GM20000 (cell line): ENCODE measurements around the gene LSM12.

Source experiments
- DNase-seq: peaks from one replicate; pipeline ENCODE4 v3.0.0; 2012; ENCODE audit warnings: low spot score
- TF ChIP-seq, protein P1 (sequence below): IDR thresholded peaks from 2 replicates; pipeline ENCODE4 v1.5.1; 2012; ENCODE audit warnings: mild to moderate bottlenecking, control low read depth; ENCODE audit errors: extremely low read depth, missing control alignments

The LSM12 gene

DNA sequence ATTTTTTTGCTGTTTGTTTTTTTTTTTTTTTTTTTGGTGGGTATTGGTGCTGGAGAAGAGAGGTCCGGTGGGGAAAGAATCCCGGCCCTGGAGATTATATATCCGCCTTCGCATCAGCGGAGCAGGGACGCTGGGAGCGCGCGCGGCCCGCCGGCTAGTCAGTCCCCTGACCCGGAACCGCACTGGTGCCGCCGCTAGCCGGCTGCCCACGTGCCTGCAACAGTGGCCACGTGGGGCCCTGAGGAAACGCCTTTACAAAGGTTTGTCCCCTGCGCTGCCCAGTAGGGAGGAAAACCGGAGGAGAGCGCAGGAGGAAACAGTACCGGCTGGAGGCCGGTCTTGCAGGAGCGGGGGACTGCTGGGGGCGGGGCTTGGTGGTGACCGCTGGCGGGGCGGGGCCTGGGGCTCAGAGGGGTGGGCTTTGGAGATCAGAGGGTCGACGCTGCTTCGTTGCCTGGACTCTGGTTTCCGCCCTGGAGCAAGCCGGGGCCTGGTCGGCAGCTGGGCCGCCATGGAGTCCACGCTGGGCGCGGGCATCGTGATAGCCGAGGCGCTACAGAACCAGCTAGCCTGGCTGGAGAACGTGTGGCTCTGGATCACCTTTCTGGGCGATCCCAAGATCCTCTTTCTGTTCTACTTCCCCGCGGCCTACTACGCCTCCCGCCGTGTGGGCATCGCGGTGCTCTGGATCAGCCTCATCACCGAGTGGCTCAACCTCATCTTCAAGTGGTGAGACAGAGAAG lies 4.2 kb upstream of the LSM12 start, which contains the start of gene G6PC3:
Gene G6PC3 (plus strand): TSS at position 281 of the 743 bp plus-strand sequence. CDS start 231 bp downstream, at position 512.
- peak; percentile 97 for DNase-seq
- TF ChIP-seq, protein P1, sequence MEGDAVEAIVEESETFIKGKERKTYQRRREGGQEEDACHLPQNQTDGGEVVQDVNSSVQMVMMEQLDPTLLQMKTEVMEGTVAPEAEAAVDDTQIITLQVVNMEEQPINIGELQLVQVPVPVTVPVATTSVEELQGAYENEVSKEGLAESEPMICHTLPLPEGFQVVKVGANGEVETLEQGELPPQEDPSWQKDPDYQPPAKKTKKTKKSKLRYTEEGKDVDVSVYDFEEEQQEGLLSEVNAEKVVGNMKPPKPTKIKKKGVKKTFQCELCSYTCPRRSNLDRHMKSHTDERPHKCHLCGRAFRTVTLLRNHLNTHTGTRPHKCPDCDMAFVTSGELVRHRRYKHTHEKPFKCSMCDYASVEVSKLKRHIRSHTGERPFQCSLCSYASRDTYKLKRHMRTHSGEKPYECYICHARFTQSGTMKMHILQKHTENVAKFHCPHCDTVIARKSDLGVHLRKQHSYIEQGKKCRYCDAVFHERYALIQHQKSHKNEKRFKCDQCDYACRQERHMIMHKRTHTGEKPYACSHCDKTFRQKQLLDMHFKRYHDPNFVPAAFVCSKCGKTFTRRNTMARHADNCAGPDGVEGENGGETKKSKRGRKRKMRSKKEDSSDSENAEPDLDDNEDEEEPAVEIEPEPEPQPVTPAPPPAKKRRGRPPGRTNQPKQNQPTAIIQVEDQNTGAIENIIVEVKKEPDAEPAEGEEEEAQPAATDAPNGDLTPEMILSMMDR = no peak

DNA sequence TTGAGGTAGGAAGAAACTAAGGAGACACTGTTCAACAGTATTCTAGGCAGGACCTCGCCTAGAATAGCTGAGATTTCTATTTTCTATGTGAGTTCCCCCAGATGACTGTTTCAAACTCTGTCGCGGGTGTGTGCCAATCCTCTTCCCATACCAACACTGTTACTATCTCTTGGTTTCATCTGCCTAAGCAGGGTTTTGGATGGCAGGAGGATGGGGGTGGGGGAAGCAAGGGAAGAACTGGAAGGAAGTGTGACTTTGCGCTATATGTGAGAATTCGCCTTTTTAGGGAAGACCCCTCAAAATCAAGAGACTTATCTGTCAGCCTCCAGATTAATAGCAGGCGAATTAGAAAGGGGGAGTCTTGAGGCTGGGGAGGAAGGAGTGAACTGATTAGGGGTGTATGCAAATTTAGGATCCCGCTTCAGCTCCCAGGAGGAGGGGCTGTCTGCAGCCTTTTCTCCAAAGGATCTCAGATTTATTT lies 3.5 kb upstream of the LSM12 start:
- no peak for DNase-seq
- TF ChIP-seq, protein P1 = no peak

GRCh38 chr17:44067545-44067940 lies 1.1 kb upstream of the LSM12 start:
- TF ChIP-seq, protein P1 = no peak
- DNase-seq = no peak

DNA sequence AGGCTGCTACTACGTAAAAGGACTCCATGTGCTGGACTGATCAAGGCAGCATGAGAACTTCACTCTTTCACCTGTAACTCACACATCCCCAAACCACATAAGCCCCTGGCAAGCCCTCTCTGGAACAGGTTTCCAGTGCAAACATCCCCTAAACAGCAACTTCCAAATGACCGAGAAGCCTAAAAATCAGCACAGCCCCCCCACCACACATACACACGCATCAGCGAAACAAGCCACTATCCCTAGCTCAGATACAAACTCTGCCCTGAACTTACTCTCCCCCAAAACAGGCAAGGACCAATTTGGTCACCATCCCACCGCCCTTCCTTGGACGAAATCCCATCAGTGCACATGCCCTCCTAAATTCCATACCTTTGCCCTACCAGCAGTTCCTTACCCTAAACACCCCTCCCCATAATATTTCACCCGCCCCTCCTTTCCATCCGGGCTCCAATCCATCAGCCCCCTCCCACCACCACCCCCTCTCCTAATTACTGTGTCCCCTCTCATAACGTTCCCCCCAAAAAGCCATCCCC lies 735 bp downstream of the LSM12 start:
- TF ChIP-seq, protein P1 = no peak
- DNase-seq = no peak

DNA sequence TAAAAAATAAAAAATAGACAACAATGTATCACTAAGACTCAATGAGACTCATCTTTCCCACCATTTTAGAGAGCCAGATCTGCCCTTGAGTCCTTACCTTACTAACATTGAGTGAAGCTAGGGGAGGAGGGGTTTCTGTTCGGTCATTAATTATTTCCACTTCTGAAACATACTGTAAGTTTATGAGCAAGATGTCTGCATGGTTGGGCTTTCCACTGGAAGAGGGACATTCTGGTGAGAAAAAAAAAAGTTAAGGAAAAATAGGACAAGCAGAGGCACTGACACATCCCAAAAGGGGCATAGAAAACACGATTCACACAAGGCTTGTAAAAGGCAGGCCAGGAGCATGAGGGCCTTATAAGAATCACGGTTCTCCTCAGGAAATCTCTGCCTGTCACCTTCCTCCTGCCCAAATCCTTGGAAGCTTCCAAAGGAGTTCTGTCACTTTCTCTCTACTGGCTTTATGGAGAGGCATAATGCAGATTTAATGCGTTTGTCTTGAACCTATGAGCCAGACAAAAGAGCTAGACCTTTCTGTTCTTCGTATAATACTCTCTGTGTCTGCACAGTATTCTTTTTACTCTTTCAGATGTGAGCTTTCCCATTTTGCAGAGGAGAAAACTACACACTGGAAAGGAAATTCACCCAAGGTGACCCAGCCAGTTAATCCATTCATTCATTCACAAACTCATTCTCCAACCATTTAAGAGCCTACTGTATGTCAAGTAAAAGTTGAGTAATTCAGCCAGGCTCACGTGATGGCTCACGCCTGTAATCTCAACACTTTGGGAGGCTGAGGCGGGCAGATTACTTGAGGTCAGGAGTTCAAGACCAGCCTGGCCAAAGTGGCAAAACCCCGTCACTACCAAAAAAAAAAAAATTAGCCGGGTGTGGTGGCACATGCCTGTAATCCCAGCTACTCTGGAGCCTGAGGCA lies 2.5 kb downstream of the LSM12 start:
- TF ChIP-seq, protein P1 = no peak
- no peak for DNase-seq

DNA sequence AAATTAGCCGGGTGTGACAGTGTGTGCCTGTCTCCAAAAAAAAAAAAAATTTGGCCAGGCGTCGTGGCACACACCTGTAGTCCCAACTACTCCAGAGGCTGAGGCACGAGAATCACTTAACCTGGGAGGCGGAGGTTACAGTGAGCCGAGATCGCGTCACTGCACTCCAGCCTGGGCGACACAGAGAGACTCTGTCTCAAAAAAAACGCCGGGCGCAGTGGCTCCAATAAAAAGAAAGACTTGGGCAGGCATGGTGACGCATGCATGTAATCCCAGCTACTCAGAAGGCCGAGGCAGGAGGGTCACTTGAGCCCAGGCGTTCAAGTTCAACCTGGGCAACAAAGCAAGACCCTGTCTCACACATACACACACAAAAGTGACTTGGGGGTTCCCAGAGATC lies 3.6 kb downstream of the LSM12 start:
- DNase-seq = no peak
- TF ChIP-seq, protein P1 = no peak
